Kidney (tissue), 14 donors: ENCODE measurements around the gene MRTFA. TPM values are rescaled to one million over a fixed set of nuclear protein-coding genes. Genes with fewer than 3 reads are reported as not detected.

Experiments
- DNase-seq, 5 donors: peaks; one replicate each; pipeline ENCODE4 v3.0.0-alpha.2; 2013 to 2020
- FAIRE-seq: peaks from 2 replicates; lab custom pipeline; 2012; peaks lifted over from hg19 to GRCh38; lab: Jason Lieb, UNC
- H3K27ac ChIP-seq, 2 donors: one replicate each; pipeline ENCODE4 v1.7.0; 2013; ENCODE audit warnings: low read depth in 2 of 2, low read length in 2 of 2, inconsistent platforms in 1 of 2
- H3K27me3 ChIP-seq: one replicate; pipeline ENCODE4 v1.7.1; 2013; ENCODE audit warnings: low read length, inconsistent platforms; ENCODE audit not compliant: control insufficient read depth, insufficient read depth
- H3K36me3 ChIP-seq, 3 donors: one replicate each; pipeline versions ENCODE4 v1.7.0 to v1.7.1; 2013; ENCODE audit warnings: low read length in 3 of 3, control low read depth in 1 of 3, inconsistent platforms in 1 of 3; ENCODE audit not compliant: insufficient read depth in 3 of 3, control insufficient read depth in 2 of 3
- H3K4me1 ChIP-seq, 3 donors: one replicate each; pipeline versions ENCODE4 v1.7.0 to v1.7.1; 2013; ENCODE audit warnings: low read length in 3 of 3, inconsistent platforms in 1 of 3, low read depth in 1 of 3; ENCODE audit not compliant: control insufficient read depth in 2 of 3, insufficient read depth in 2 of 3
- H3K4me3 ChIP-seq, 3 donors: one replicate each; pipeline versions ENCODE4 v1.7.0 to v1.8.1; 2013; ENCODE audit warnings: low read length in 3 of 3, control low read depth in 1 of 3, inconsistent platforms in 1 of 3
- H3K9ac ChIP-seq, 3 donors: one replicate each; pipeline versions ENCODE4 v1.7.0 to v1.7.1; 2013; ENCODE audit warnings: low read length in 3 of 3, control low read depth in 1 of 3, inconsistent platforms in 1 of 3
- H3K9me3 ChIP-seq, 3 donors: one replicate each; pipeline versions ENCODE4 v1.7.0 to v1.7.1; 2013; ENCODE audit warnings: low read length in 3 of 3, control low read depth in 1 of 3, inconsistent platforms in 1 of 3; ENCODE audit not compliant: control insufficient read depth in 2 of 3, insufficient read depth in 1 of 3
- intact Hi-C: fragments of 100-400 bp; cut with DNase I; formaldehyde crosslinking; loops from one replicate; pipeline ENCODE4 v1.11.1; 2022
- polyA plus RNA-seq: library from polyadenylated mRNA; stranded (reverse); fragments of 350-450 nt; fragmentation: Illumina TruSeq; extraction: RNeasy Lipid Tissue Mini Kit (QIAGEN cat#74804); gene quantifications from one replicate; pipeline ENCODE4 v1.2.3, GENCODE V29; 2014; ENCODE audit warnings: low read depth, low replicate concordance; ENCODE audit not compliant: insufficient read depth
- total RNA-seq: library from RNA; stranded (reverse); fragmentation: NEBNext Ultra II Directional; extraction: Animal tissue kit (Norgen Biotek cat#: 25700); gene quantifications from one replicate; pipeline ENCODE4 v1.2.1, GENCODE V29; 2021
- TF ChIP-seq, protein P1 (sequence below): IDR thresholded peaks from 3 replicates; pipeline ENCODE4 v1.5.1; 2012; ENCODE audit warnings: mild to moderate bottlenecking, moderate library complexity, borderline replicate concordance; ENCODE audit not compliant: insufficient read depth; ENCODE audit errors: extremely low read depth
- donor health status: control.
- donor health status: control.
- donor health status: control.
- donor health status: control.
- donor health status: control.
- donor health status: DM: yes; HTN: yes; CAD: no.
- donor health status: Normal renal cell carcinoma (clear cell type).

The MRTFA gene
- total and polyA plus RNA-seq, 2 donors from 2014 or later: 12.5 to 59.9 TPM

DNA sequence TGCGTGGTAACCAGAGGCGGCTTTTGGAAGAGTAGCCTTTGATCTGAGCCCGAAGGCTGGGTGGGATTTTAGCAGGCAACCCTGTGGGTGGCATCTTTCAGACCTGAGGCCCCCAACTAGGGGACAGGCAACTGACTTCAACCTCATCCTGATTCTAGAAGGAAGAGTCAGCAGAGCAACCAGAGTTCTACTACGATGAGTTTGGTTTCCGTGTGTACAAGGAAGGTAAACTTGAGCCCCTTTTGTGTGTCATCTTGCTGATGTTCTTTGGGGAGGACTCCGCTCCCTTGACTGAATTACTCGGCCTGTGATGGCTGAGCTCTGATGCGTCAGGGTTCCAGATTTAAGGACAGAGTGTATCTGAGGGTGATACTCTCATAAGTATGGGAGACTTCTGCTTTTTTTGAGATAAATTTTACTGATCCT lies 234.5 kb downstream of the MRTFA start:
- Histone ChIP-seq H3K4me1 (no peaks in the 10 kb centered on the region), H3K9ac (no peak overlapping the region), H3K9me3 (no peaks in the 10 kb centered on the region), H3K4me3 (no peak overlapping the region), H3K27me3 (no peaks in the 10 kb centered on the region), H3K27ac (no peak overlapping the region), H3K36me3 (peaks cover 3 to 26% (median 4%) of the 10 kb centered on the region in 3 donors)
- DNase-seq (no peak), FAIRE-seq (no peak)
- TF ChIP-seq, protein P1, sequence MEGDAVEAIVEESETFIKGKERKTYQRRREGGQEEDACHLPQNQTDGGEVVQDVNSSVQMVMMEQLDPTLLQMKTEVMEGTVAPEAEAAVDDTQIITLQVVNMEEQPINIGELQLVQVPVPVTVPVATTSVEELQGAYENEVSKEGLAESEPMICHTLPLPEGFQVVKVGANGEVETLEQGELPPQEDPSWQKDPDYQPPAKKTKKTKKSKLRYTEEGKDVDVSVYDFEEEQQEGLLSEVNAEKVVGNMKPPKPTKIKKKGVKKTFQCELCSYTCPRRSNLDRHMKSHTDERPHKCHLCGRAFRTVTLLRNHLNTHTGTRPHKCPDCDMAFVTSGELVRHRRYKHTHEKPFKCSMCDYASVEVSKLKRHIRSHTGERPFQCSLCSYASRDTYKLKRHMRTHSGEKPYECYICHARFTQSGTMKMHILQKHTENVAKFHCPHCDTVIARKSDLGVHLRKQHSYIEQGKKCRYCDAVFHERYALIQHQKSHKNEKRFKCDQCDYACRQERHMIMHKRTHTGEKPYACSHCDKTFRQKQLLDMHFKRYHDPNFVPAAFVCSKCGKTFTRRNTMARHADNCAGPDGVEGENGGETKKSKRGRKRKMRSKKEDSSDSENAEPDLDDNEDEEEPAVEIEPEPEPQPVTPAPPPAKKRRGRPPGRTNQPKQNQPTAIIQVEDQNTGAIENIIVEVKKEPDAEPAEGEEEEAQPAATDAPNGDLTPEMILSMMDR: no peak
- intact Hi-C loops: no loop called here

DNA sequence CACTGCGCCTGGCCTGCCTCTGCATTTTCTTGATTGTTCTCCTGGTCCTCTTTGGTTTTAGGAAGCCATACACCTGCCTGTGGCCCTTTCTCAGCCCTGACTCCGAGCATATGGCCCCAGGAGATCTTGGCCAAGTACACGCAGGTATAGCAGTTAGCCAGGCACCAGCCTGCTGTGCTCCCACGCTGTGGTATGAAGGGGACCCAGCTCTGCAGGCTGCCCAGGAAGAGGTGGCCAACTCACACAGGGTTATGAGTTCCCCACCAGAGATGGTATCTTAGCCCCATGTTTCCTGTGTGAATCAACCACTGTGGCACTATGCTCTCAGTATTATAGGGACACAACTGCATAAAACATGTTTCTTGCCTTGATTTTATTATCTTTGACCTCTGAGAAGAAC lies 235.0 kb downstream of the MRTFA start:
- H3K4me1 ChIP-seq: peaks cover 0 to 4% (median 3%) of the 10 kb centered on the region in 3 donors

DNA sequence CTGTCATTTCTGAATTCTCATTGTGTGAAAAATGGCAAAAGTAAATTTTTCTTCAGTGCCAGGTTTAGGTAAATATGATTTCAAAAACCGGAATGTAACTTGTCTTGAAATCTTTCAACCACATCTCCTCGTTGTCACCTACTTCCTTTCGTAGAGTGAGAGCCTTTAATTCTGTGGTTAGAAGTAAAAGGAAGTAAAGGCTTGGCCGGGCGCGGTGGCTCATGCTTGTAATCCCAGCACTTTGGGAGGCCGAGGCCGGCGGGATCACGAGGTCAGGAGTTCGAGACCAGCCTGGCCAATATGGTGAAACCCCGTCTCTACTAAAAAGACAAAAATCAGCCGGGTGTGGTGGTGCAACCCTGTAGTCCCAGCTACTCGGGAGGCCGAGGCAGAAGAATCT lies 236.4 kb downstream of the MRTFA start:
- no peak overlapping the region for H3K27ac ChIP-seq
- no peaks in the 10 kb centered on the region for H3K27me3 ChIP-seq
- no peak overlapping the region for H3K9ac ChIP-seq
- no peak for DNase-seq
- H3K36me3 ChIP-seq: peaks cover 3 to 21% (median 3%) of the 10 kb centered on the region in 3 donors
- H3K4me3 ChIP-seq: no peak overlapping the region
- peaks cover 0 to 5% (median 4%) of the 10 kb centered on the region in 3 donors for H3K4me1 ChIP-seq
- no peak for FAIRE-seq
- H3K9me3 ChIP-seq: no peaks in the 10 kb centered on the region
- intact Hi-C loops: no loop called here
- TF ChIP-seq, protein P1: no peak

More for the DNA sequence above, 235.0 kb downstream of the MRTFA start:
- Histone ChIP-seq H3K4me3 (no peak overlapping the region), H3K9me3 (no peaks in the 10 kb centered on the region), H3K27me3 (no peaks in the 10 kb centered on the region), H3K9ac (no peak overlapping the region), H3K36me3 (peaks cover 3 to 21% (median 3%) of the 10 kb centered on the region in 3 donors), H3K27ac (no peak overlapping the region)
- TF ChIP-seq, protein P1: no peak
- DNase-seq (no peak), FAIRE-seq (no peak)
- intact Hi-C loops: no loop called here

DNA sequence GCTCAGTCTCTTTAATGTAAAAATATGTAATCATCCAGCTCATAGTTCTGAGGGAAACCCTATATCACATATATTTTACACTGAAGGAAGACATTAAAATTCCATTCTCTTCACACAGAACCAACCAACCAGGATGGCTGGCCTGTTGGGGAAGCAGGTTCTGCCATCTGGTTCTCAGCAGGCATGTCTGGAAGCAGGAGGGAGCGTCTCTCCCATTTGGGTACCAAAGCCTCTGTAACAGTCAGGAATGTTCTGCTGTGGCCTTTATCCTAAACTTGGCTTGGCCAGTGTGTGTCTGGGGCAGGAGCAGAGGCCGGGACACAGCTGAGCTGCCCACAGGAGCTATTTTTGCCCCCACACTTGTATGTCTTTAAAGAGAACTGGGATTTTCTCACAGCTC lies 236.9 kb downstream of the MRTFA start:
- Histone ChIP-seq H3K36me3 (peaks cover 3 to 16% (median 3%) of the 10 kb centered on the region in 3 donors), H3K9ac (no peak overlapping the region), H3K9me3 (no peaks in the 10 kb centered on the region), H3K4me1 (peaks cover 0 to 5% (median 4%) of the 10 kb centered on the region in 3 donors), H3K4me3 (no peak overlapping the region), H3K27ac (no peak overlapping the region), H3K27me3 (no peaks in the 10 kb centered on the region)
- intact Hi-C loops: no loop called here
- FAIRE-seq: no peak
- DNase-seq: peak in 1 of 5 donors; percentile 23
- TF ChIP-seq, protein P1: no peak
